Renal cortex interstitium (tissue), 11 donors: ENCODE measurements around the gene USP32. TPM values are rescaled to one million over a fixed set of nuclear protein-coding genes. Genes with fewer than 3 reads are reported as not detected.
A peak's percentile ranks its signal among the peaks of the same experiment; 100 is the strongest.

Experiments used
- DNase-seq, 11 donors: peaks; one replicate each; pipeline ENCODE4 v3.0.0-alpha.2; 2013; ENCODE audit warnings: low read depth in 9 of 11, low spot score in 4 of 11; ENCODE audit errors: extremely low read depth in 1 of 11
- polyA plus RNA-seq, 3 donors: library from polyadenylated mRNA; unstranded; fragments of 120-200 nt; gene quantifications; one replicate each; pipeline ENCODE4 v1.2.1, GENCODE V29; 2013; ENCODE audit not compliant: insufficient read length in 3 of 3

Gene USP32
- polyA plus RNA-seq, 3 donors, result 40.4 to 48.7 (median 43.6) TPM

- no peak for DNase-seq
These were observed 237.1 kb downstream of the USP32 start for GRCh38 chr17:60154616-60155426.

- DNase-seq, result no peak
These were observed 238.1 kb downstream of the USP32 start for GRCh38 chr17:60153606-60154390.

- DNase-seq, result no peak
These were observed 240.6 kb downstream of the USP32 start for GRCh38 chr17:60151355-60151754.

- no peak for DNase-seq
These were observed 242.0 kb downstream of the USP32 start, which contains the start of gene CA4 for GRCh38 chr17:60149691-60150582. TSS of gene CA4 (plus strand) at chr17:60149973. CDS start at chr17:60150035, 62 bp downstream.

- no peak for DNase-seq
These were observed 243.6 kb downstream of the USP32 start for GRCh38 chr17:60148373-60148772.

GRCh38 chr17:60147553-60148223 is 244.2 kb downstream of the USP32 start:
- no peak for DNase-seq

GRCh38 chr17:60146206-60146605 is 245.7 kb downstream of the USP32 start:
- no peak for DNase-seq

GRCh38 chr17:60145006-60145935 is 246.7 kb downstream of the USP32 start:
- no peak for DNase-seq

- DNase-seq, result peak in 8 of 11 donors; percentile 41 to 76 (median 63)
These were observed 248.9 kb downstream of the USP32 start for GRCh38 chr17:60142872-60143499.

GRCh38 chr17:60141111-60142018 is 250.6 kb downstream of the USP32 start:
- no peak for DNase-seq

GRCh38 chr17:60139438-60140285 is 252.3 kb downstream of the USP32 start:
- DNase-seq, result peak in 6 of 11 donors; percentile 53 to 73 (median 67)

- no peak for DNase-seq
These were observed 253.0 kb downstream of the USP32 start for GRCh38 chr17:60138769-60139437.

GRCh38 chr17:60137731-60138130 is 254.2 kb downstream of the USP32 start:
- no peak for DNase-seq

- no peak for DNase-seq
These were observed 255.8 kb downstream of the USP32 start for GRCh38 chr17:60135951-60136666.
